ENCODE data around the gene CYB561D1. TPM values are rescaled to one million over a fixed set of nuclear protein-coding genes. Genes with fewer than 3 reads are reported as not detected.

CYB561D1 gene
- total RNA-seq, 4 donors from 2014 or later, result 10.5 to 37.4 (median 17.3) TPM

GRCh38 chr1:109516872-109517271 is 23.0 kb downstream of the CYB561D1 start:
- in situ Hi-C loops (cut with MboI; ENCODE audit: low pct_ligation_motif_present in 1 of 4, low pct_unique_long_range_greater_than_20kb in 1 of 4, low sequenced_read_pairs in 3 of 4), result no loop called here
- Histone ChIP-seq H3K9me3 (no peaks in the 10 kb centered on the region), H3K4me3 (no peak overlapping the region), H3K27ac (peak overlapping the region in 2 of 4 donors; percentile 26 to 34), H3K27me3 (peaks cover 6% of the 10 kb centered on the region), H3K4me1 (peaks cover 0 to 10% (median 0%) of the 10 kb centered on the region in 4 donors), H3K36me3 (no peaks in the 10 kb centered on the region)
- TF ChIP-seq, protein P1, sequence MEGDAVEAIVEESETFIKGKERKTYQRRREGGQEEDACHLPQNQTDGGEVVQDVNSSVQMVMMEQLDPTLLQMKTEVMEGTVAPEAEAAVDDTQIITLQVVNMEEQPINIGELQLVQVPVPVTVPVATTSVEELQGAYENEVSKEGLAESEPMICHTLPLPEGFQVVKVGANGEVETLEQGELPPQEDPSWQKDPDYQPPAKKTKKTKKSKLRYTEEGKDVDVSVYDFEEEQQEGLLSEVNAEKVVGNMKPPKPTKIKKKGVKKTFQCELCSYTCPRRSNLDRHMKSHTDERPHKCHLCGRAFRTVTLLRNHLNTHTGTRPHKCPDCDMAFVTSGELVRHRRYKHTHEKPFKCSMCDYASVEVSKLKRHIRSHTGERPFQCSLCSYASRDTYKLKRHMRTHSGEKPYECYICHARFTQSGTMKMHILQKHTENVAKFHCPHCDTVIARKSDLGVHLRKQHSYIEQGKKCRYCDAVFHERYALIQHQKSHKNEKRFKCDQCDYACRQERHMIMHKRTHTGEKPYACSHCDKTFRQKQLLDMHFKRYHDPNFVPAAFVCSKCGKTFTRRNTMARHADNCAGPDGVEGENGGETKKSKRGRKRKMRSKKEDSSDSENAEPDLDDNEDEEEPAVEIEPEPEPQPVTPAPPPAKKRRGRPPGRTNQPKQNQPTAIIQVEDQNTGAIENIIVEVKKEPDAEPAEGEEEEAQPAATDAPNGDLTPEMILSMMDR (IDR thresholded peaks at IDR 0.05), result no peak
- TF ChIP-seq EP300 (IDR thresholded peaks at IDR 0.05; ENCODE audit: low read depth), result no peak
- TF ChIP-seq POLR2AphosphoS5 (IDR thresholded peaks at IDR 0.05), result peak in 1 of 3 donors; percentile 13
- TF ChIP-seq POLR2A (IDR thresholded peaks at IDR 0.05), result no peak
- DNase-seq, result peak; percentile 49
- intact Hi-C loops (cut with DNase I; ENCODE audit: low total_unique reads), result no loop called here
- WGBS, 2 donors (ENCODE audit: low coverage in 1 of 2), result 57 to 86% methylated on average over 1 to 5 of the region's 5 CpGs

DNA sequence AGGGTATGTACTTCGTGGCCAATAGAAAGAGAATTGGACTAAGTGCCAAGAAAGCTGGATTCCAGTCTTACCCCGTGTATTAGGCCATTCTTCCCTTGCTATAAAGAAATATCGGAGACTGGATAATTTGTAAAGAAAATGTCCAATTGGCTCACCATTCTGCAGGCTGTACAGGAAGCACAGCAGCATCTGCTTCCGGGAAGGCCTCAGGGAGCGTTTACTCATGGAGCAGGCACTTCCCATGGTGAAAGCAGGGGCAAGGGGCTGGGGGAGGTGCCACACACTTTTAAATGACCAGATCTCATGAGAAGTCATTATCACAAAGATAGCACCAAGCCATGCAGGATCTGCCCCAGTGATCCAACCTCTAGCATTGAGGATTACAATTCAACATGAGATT is 23.4 kb downstream of the CYB561D1 start:
- H3K27me3 ChIP-seq, result peaks cover 6% of the 10 kb centered on the region
- H3K36me3 ChIP-seq, result no peaks in the 10 kb centered on the region
- no peak overlapping the region for H3K27ac ChIP-seq
- intact Hi-C loops (cut with DNase I; ENCODE audit: low total_unique reads) (no loop called here), in situ Hi-C loops (cut with MboI; ENCODE audit: low pct_ligation_motif_present in 1 of 4, low pct_unique_long_range_greater_than_20kb in 1 of 4, low sequenced_read_pairs in 3 of 4) (no loop called here)
- 77 to 81% methylated on average over 5 of the region's 5 CpGs for WGBS, 2 donors (ENCODE audit: low coverage in 1 of 2)
- no peaks in the 10 kb centered on the region for H3K9me3 ChIP-seq
- no peak for DNase-seq
- TF ChIP-seq POLR2AphosphoS5 (IDR thresholded peaks at IDR 0.05), result no peak
- TF ChIP-seq EP300 (IDR thresholded peaks at IDR 0.05; ENCODE audit: low read depth), result no peak
- no peak for TF ChIP-seq POLR2A (IDR thresholded peaks at IDR 0.05)
- TF ChIP-seq, protein P1 (IDR thresholded peaks at IDR 0.05), result no peak
- H3K4me3 ChIP-seq, result no peak overlapping the region
- peaks cover 0 to 10% (median 0%) of the 10 kb centered on the region in 4 donors for H3K4me1 ChIP-seq

DNA sequence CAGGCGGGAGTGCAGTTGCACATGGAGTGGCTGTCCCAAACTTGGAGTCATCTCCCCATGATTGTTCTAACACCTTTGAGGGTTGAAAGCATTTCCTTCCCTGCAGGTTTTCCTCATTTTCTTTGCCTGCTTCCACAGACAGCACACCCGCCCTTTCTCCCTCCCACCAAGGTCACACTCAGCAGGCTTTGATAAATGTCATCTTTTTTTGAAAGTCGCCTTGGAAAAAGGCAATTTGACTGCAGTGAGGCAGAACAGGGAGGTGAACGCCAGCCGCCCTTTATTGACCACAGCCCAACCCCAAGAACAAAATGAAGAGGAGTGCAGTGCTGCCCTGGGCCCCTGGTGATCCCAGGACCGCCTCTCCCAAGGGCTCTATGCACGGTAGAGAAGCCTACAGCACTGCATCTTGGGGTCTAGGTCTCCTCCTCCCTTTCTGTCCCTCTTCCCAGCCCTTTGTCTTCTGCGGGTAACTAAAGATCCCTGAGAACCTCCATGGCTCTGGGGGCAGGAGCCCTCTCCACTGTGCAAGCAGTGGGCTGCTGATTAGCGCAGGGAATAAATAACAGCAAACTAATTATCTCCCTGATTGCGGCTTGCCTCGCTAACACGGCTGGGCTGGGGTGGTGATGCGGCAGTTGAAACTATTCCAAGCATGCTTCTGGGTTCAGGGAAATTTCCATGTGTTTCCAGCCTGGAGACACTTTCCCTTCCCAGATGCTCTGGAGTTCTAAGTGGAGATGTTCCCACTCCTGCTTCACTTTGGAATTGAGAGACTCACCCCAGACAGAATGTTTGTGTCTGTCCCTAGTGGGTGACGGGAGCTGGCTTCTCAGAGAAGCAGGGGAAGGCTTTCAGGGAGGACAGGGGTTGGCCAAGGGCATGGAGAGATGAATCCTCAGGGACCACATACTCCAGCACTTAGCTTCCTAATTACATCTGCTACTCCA is 27.4 kb downstream of the CYB561D1 start:
- peaks cover 6% of the 10 kb centered on the region for H3K27me3 ChIP-seq
- 76 to 79% methylated on average over 9 to 14 of the region's 14 CpGs for WGBS, 2 donors (ENCODE audit: low coverage in 1 of 2)
- no peaks in the 10 kb centered on the region for H3K36me3 ChIP-seq
- no peaks in the 10 kb centered on the region for H3K9me3 ChIP-seq
- intact Hi-C loops (cut with DNase I; ENCODE audit: low total_unique reads) (no loop called here), in situ Hi-C loops (cut with MboI; ENCODE audit: low pct_ligation_motif_present in 1 of 4, low pct_unique_long_range_greater_than_20kb in 1 of 4, low sequenced_read_pairs in 3 of 4) (no loop called here)
- TF ChIP-seq EP300 (IDR thresholded peaks at IDR 0.05; ENCODE audit: low read depth) (no peak), POLR2A (IDR thresholded peaks at IDR 0.05) (no peak), POLR2AphosphoS5 (IDR thresholded peaks at IDR 0.05) (no peak)
- TF ChIP-seq, protein P1 (IDR thresholded peaks at IDR 0.05), result no peak
- peaks cover 0 to 5% (median 0%) of the 10 kb centered on the region in 4 donors for H3K4me1 ChIP-seq
- no peak overlapping the region for H3K27ac ChIP-seq
- H3K4me3 ChIP-seq, result no peak overlapping the region
- no peak for DNase-seq

DNA sequence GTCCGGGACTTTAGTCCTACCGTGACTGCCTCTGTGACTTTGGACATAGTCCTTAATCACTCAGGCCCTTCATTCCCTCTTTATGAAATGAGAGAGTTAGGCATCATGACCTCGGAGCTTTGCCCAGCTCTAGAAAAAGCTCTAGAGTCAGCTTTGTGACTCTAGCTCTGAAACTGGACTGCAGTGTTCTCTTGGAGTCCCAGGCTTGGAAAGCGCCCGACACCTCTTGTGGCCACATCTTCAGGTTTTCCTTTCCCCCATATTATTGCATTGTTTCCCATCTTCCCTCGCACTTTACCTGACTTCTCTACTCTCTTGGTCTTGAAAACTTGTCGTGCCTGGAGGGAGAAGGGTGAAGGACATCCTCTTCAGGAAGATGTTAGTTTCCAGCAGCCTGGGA is 28.1 kb downstream of the CYB561D1 start:
- H3K27me3 ChIP-seq, result peaks cover 6% of the 10 kb centered on the region
- no peak overlapping the region for H3K4me3 ChIP-seq
- no peak for TF ChIP-seq POLR2A (IDR thresholded peaks at IDR 0.05)
- no peak for TF ChIP-seq POLR2AphosphoS5 (IDR thresholded peaks at IDR 0.05)
- TF ChIP-seq, protein P1 (IDR thresholded peaks at IDR 0.05), result no peak
- TF ChIP-seq EP300 (IDR thresholded peaks at IDR 0.05; ENCODE audit: low read depth), result no peak
- no peaks in the 10 kb centered on the region for H3K4me1 ChIP-seq
- H3K36me3 ChIP-seq, result no peaks in the 10 kb centered on the region
- in situ Hi-C loops (cut with MboI; ENCODE audit: low pct_ligation_motif_present in 1 of 4, low pct_unique_long_range_greater_than_20kb in 1 of 4, low sequenced_read_pairs in 3 of 4) (no loop called here), intact Hi-C loops (cut with DNase I; ENCODE audit: low total_unique reads) (no loop called here)
- H3K27ac ChIP-seq, result no peak overlapping the region
- H3K9me3 ChIP-seq, result no peaks in the 10 kb centered on the region
- DNase-seq, result no peak
- WGBS, 2 donors (ENCODE audit: low coverage in 1 of 2), result 79 to 92% methylated on average over 6 to 7 of the region's 7 CpGs
